ENCODE results near the gene NOS1AP.

NOS1AP gene

GRCh38 chr1:162147760-162148159 is 78.3 kb downstream of the NOS1AP start:
- H2AFZ ChIP-seq (ENCODE audit: low read length) = no peak overlapping the region
- H3K4me3 ChIP-seq (ENCODE audit: low read length, poor library complexity, severe bottlenecking) = no peak overlapping the region
- TF ChIP-seq CTCF (conservative IDR thresholded peaks at IDR 0.05; ENCODE audit: low read length) = no peak
- no peaks in the 10 kb centered on the region for H3K27me3 ChIP-seq (ENCODE audit: insufficient read depth, low read length, poor library complexity, severe bottlenecking)
- H3K4me2 ChIP-seq (ENCODE audit: low read depth, low read length, poor library complexity, severe bottlenecking) = no peak overlapping the region
- H3F3A ChIP-seq (ENCODE audit: low read depth) = no peaks in the 10 kb centered on the region
- no peaks in the 10 kb centered on the region for H4K20me1 ChIP-seq (ENCODE audit: insufficient read depth, low read length, poor library complexity, severe bottlenecking)
- no peak overlapping the region for H3K9ac ChIP-seq (ENCODE audit: low read depth, low read length, poor library complexity, severe bottlenecking)
- no peaks in the 10 kb centered on the region for H3K9me3 ChIP-seq (ENCODE audit: insufficient read depth, low read depth, low read length)
- no peaks in the 10 kb centered on the region for H3K79me2 ChIP-seq (ENCODE audit: insufficient read depth, low read length)
- H3K4me1 ChIP-seq (ENCODE audit: insufficient read depth, low read length, poor library complexity, severe bottlenecking) = peaks cover 15% of the 10 kb centered on the region
- H3K9me2 ChIP-seq (replicated peaks; ENCODE audit: low read depth, low read length) = no peaks in the 10 kb centered on the region
- no peaks in the 10 kb centered on the region for H3K36me3 ChIP-seq (ENCODE audit: insufficient read depth, low read length)

GRCh38 chr1:162150112-162150511 is 80.6 kb downstream of the NOS1AP start:
- no peaks in the 10 kb centered on the region for H3K9me2 ChIP-seq (replicated peaks; ENCODE audit: low read depth, low read length)
- H2AFZ ChIP-seq (ENCODE audit: low read length) = no peak overlapping the region
- H3F3A ChIP-seq (ENCODE audit: low read depth) = no peaks in the 10 kb centered on the region
- TF ChIP-seq EZH2phosphoT487 (IDR thresholded peaks at IDR 0.05; ENCODE audit: borderline replicate concordance) = no peak
- TF ChIP-seq CTCF (conservative IDR thresholded peaks at IDR 0.05; ENCODE audit: low read length) = no peak
- no peak overlapping the region for H3K4me3 ChIP-seq (ENCODE audit: low read length, poor library complexity, severe bottlenecking)
- H3K36me3 ChIP-seq (ENCODE audit: insufficient read depth, low read length) = no peaks in the 10 kb centered on the region
- no peaks in the 10 kb centered on the region for H4K20me1 ChIP-seq (ENCODE audit: insufficient read depth, low read length, poor library complexity, severe bottlenecking)
- no peaks in the 10 kb centered on the region for H3K9me3 ChIP-seq (ENCODE audit: insufficient read depth, low read depth, low read length)
- H3K4me1 ChIP-seq (ENCODE audit: insufficient read depth, low read length, poor library complexity, severe bottlenecking) = peaks cover 15% of the 10 kb centered on the region
- no peak overlapping the region for H3K4me2 ChIP-seq (ENCODE audit: low read depth, low read length, poor library complexity, severe bottlenecking)
- H3K9ac ChIP-seq (ENCODE audit: low read depth, low read length, poor library complexity, severe bottlenecking) = no peak overlapping the region
- H3K79me2 ChIP-seq (ENCODE audit: insufficient read depth, low read length) = no peaks in the 10 kb centered on the region
- no peaks in the 10 kb centered on the region for H3K27me3 ChIP-seq (ENCODE audit: insufficient read depth, low read length, poor library complexity, severe bottlenecking)

GRCh38 chr1:162151900-162152829 is 82.7 kb downstream of the NOS1AP start:
- peaks cover 9% of the 10 kb centered on the region for H3K4me1 ChIP-seq (ENCODE audit: insufficient read depth, low read length, poor library complexity, severe bottlenecking)
- TF ChIP-seq CTCF (conservative IDR thresholded peaks at IDR 0.05; ENCODE audit: low read length) = 0 out of 2 replicates have a peak, but pooled peaks have one; percentile 14
- no peak for TF ChIP-seq EZH2phosphoT487 (IDR thresholded peaks at IDR 0.05; ENCODE audit: borderline replicate concordance)
- H3K27me3 ChIP-seq (ENCODE audit: insufficient read depth, low read length, poor library complexity, severe bottlenecking) = no peaks in the 10 kb centered on the region
- no peak overlapping the region for H3K4me3 ChIP-seq (ENCODE audit: low read length, poor library complexity, severe bottlenecking)
- H3F3A ChIP-seq (ENCODE audit: low read depth) = no peaks in the 10 kb centered on the region
- H2AFZ ChIP-seq (ENCODE audit: low read length) = no peak overlapping the region
- no peaks in the 10 kb centered on the region for H3K9me2 ChIP-seq (replicated peaks; ENCODE audit: low read depth, low read length)
- no peak overlapping the region for H3K4me2 ChIP-seq (ENCODE audit: low read depth, low read length, poor library complexity, severe bottlenecking)
- no peak overlapping the region for H3K9ac ChIP-seq (ENCODE audit: low read depth, low read length, poor library complexity, severe bottlenecking)
- no peaks in the 10 kb centered on the region for H3K9me3 ChIP-seq (ENCODE audit: insufficient read depth, low read depth, low read length)
- no peaks in the 10 kb centered on the region for H3K36me3 ChIP-seq (ENCODE audit: insufficient read depth, low read length)
- no peaks in the 10 kb centered on the region for H4K20me1 ChIP-seq (ENCODE audit: insufficient read depth, low read length, poor library complexity, severe bottlenecking)
- no peaks in the 10 kb centered on the region for H3K79me2 ChIP-seq (ENCODE audit: insufficient read depth, low read length)
